Transverse colon (tissue), 4 donors: ENCODE results near the gene XXYLT1.

Experiments used
- CTCF ChIP-seq, 5 experiments: fragments of 200-600 bp in 3 of 5; fragments of 450-650 bp in 2 of 5; sonication (generic) in 3 of 5; IDR thresholded peaks; 1 replicate in 2 of 5; 2 replicates in 3 of 5; pipeline ENCODE4 v1.5.1; 2016 to 2017; ENCODE audit warnings: antibody characterized with exemption in 5 of 5, inconsistent platforms in 3 of 5, mild to moderate bottlenecking in 2 of 5, moderate library complexity in 1 of 5
- POLR2AphosphoS5 ChIP-seq, 3 donors: sonication (generic); formaldehyde crosslinking; IDR thresholded peaks; one replicate each; pipeline ENCODE4 v1.6.1; 2016; ENCODE audit warnings: antibody characterized with exemption in 3 of 3

GRCh38 chr3:195033531-195034091 lies 237.3 kb downstream of the XXYLT1 start:
- TF ChIP-seq POLR2AphosphoS5 (IDR thresholded peaks at IDR 0.05) = peak in 1 of 3 donors; percentile 23
- no peak for TF ChIP-seq CTCF (IDR thresholded peaks at IDR 0.05)
